ENCODE measurements around the gene WHRN.

The WHRN gene

DNA sequence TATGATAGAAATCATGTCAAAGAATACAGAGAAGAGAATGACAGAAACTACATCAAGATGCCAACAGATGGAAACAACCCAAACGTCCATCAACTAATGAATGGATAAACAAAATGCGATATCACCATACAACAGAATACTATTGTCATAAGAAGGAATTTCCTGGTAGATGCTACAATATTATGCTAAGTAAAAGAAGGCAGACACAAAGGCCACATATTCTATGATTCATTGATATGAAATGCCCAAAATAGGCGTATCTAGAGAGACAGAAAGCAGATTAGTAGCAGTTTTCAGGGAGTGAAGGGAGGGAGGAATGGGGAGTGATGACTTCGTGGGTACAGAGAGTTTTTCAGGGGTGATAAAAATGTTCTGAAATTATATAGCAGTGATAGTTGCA, 59.2 kb downstream of the WHRN start:
- DNase-seq, result peak; percentile 67

DNA sequence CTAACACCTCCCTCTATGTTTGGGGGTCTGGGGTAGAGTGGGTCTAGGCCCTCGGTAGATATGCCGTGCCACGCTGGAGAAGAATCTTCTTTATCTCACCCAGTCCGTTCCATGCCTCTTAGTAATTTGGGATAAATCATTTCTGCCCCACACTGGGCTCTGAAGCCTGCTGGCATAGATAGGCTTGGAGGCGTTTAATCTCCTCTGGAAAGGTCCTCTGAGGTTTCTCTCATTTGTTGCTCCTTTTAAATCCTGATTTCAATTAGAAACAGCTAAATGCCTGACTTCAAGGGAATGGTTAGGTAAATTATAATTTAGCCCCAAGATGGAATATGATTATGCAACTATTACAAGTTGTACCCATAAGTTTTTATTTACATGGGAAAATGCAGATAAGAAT, 59.7 kb downstream of the WHRN start:
- no peak for DNase-seq

DNA sequence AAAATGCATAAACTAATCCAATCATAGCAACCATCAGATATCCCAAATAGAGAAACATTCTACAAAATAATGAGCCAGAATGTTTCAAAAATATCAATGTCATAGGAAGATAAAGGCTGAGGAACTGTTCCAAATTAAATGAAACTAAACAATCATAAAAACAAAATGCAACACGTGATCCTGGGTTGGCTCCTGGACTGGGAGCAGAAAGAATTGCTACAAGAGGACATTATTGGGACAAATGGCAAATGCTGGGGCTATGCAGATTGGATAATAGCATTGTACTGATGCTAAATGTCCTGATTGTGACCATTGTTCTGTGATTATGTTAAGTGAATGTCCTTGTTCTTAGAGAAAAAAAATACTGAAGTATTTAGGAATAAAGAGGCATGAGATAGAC, 63.3 kb downstream of the WHRN start:
- no peak for DNase-seq

DNA sequence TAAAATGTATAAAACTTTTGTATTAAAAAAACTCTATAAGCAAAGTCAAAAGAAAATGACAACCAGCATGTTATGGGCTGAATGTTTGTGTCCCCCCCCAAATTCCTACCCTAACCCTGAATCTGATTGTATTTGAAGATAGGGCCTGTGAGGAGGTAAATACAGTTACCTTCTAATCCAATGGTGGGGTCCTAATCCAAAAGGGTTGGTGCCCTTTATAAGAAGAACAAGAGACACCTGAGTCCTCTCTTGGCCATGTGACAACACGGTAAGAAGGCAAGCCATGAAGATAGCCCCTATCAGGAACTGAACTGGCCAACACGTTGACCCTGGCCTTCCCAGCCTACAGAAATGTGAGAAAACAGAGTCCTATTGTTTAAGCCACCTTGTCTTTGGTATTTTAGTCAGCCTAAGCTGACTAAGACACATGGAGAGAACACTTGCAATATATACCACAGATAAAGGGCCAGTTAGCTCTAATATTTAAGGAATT, 67.8 kb downstream of the WHRN start:
- DNase-seq, result no peak

DNA sequence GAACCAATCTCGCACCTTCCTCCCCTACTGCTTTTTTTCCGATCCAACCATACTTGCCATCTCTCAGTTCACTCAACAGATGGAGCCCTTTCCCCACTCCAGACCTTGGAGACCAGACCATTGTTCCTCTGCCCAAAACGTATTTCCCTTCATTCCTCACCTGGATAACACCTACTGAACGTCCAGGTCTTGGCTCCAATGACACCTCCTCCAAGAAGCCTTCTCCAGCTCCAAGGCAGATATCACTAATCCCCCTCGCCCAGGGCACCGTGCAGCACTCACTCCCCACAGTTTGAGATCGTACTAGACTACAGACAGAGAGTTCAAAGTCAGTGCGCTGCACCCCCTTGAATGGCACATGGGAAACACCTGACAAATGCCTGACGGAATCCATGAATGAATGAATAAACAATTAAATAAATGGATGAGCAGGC, 70.4 kb downstream of the WHRN start:
- DNase-seq, result peak; percentile 7

DNA sequence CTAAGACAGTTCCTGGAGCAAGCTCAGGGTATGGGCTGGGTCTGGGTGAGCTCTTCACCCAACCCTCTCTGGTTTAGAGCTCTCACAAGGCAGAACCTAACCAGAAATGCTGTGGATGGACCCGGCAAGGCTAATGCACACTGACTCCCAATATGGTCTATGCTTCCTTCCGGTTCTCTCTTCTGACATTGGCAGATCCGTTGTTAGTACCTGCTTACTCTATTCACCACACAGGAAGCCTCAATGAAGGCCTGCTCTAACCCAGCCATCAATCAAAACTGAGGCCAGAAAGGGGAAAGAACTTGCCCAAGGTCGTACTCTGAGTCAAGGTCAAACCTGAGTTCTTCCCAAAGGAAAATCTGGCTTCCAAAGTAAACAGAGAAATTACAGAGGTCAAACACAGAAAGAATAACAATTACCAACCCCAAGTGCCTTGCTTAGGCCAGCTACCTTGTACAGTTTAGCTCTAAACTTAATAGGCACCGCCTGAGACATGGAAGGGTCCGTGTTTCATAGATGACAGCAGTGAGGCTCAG, 71.5 kb downstream of the WHRN start:
- DNase-seq, result no peak

DNA sequence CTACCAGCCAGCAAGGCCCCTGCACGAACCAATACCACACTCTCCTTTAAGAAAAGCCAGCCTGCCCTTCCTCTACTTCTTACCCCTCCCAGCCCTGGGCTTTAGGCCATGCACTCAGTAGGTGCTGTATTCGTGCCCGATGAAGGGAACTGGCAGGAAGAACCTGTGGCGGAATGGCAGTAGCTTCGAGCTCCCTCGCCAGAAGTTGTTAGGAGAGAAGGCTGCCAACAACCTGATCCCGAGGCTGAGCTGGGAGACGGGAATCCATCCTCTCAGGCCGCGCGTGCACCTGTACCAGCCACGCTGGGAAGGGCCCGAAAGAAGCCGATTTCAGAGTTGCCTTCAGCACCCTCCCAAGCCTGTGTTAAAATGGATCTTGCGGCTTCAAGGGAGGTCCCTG, 72.2 kb downstream of the WHRN start:
- DNase-seq, result no peak

DNA sequence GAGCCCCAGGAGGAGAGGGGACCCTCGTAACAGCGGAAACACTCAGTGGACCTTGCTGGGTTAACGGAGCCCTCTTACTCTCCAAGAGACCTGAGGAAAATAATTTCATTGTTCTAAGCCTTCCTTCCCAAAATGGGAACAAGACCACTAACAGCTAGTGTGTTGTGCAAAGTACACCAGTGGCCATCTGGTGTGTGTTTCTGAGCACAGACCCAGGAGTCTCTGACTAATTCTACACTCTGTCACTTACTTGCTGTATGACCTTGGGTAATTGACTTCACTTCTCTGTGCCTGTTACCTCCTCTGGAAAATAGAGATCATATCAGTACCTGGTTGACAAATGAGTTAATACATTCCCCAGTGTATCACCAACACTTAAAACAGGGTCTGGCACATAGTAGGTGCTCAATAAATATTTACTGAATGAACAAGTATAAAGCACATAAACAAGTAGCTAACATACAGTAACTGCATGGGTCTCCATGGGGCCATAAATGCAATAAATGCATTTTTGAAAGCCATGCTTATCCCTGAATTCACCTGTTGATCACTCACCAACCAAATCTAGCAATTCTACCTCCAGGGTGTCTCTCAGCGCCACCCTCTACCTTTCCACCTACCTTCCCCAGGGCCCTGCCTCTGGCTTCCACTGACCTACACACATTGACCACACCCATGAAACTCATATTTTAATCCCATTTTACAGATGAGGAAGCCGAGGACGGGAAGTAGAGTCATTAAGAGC, 72.8 kb downstream of the WHRN start:
- DNase-seq, result no peak

DNA sequence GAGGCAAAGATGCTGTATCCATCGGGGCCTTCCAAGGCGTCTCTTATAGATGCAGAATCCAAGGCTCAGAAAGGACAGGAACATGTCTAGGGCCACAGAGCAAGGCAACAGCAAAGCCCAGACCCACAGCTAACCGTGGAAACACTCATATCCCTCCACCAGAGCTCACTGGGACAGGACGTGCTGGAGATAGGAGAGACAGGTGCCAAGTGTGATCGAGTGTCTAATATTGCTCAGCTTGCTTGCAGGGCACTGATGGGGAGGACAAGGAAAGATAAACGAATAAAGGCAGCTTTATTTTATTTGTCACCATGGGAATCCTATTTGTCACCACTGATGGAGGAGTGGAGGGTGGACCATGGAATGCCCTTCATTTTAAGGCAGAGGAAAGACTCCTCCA, 73.5 kb downstream of the WHRN start:
- DNase-seq, result no peak

DNA sequence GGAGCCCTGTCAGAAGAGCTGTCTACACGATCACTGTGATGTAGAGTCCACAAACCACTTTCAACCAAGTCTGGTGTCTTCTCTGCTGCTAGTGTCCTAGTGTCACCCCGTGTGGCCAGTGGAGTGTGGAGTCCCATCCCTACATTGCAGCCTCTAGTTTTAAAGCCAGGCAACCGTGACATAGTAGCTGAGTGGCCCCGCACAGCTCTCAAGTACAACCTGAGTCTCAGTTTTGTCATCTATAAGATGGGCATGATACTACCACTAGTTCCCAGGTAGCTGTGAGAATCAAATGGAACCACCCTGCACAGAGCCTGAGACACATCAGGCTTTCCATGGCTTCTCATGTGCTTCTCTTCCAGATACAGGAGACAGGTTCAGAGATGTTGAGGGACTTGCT, 74.3 kb downstream of the WHRN start:
- no peak for DNase-seq

DNA sequence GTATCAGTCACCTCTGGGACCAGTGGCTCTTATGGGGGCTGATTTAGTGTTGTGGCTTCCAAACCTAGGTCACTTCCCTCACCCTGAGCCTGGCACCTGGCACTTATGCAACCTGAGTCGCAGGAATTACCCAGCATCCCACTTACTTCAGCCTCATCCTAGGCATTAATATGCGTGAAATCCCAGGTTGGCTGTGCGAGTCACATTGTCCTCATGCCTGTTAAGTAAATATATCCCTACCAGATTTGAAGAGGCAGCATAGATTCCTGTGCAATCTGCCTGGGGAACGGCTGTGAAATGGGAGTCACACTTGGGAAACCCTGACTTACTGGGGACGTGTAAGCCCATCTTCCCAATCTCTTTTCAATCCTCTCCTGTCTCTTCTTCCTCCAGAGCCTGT, 74.8 kb downstream of the WHRN start:
- DNase-seq, result no peak

DNA sequence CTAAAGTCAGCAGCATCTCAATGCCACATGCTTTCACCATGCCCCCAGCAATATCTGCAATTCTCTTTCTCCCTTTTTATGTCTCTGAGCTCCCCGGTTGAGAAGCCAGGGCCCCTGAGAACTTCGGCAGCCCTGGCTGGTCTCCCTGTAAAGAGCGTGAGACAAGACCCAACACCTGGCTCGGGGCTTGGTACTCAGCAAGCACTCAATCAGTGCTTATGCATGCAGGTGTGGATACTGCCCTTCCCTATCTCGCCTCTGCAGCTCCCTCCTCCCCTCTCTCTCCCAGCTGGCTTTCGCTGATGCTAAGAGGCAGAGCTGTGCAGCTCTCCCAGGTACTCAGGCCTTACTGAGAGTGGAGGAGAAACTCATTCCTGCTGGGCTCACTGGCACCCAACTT, 75.8 kb downstream of the WHRN start:
- DNase-seq, result no peak

DNA sequence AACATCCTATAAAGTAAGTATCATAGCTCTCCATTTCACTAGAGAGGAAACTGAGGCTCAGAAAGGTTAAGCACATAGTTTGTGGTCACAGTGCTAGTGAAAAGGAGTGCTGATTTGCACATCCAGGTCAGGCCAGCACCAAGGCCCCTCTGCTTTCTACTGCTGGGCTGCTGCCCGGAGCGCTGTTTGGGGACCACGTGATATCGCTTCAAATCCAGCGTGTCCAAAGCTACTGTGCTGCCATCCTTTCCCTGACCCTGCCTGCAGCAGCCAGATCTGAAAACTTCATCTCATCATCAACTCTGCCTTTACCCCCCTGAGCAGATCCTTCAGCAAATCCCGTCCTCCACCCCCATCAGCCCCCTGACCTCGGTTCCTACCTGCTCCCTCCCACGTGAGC, 76.8 kb downstream of the WHRN start:
- DNase-seq, result no peak

DNA sequence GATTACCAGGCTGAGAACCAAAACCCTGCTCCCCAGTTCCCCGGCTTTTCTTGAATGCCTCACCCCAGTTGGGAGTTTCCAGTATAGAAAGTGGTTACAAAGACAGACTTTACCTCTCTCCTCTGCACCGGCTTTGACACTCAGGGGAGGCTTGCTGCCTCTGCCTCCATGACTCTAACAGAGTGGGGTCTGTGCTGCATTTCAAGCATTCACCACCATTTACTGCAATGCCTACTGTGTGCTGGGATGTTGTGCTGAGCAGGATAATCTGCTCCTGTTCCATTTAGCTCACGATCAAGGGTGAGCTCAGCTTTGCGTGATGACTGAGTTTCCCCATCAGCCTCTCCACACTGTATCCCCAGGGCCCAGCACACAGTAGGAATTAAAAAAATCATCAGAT, 77.6 kb downstream of the WHRN start:
- DNase-seq, result no peak

DNA sequence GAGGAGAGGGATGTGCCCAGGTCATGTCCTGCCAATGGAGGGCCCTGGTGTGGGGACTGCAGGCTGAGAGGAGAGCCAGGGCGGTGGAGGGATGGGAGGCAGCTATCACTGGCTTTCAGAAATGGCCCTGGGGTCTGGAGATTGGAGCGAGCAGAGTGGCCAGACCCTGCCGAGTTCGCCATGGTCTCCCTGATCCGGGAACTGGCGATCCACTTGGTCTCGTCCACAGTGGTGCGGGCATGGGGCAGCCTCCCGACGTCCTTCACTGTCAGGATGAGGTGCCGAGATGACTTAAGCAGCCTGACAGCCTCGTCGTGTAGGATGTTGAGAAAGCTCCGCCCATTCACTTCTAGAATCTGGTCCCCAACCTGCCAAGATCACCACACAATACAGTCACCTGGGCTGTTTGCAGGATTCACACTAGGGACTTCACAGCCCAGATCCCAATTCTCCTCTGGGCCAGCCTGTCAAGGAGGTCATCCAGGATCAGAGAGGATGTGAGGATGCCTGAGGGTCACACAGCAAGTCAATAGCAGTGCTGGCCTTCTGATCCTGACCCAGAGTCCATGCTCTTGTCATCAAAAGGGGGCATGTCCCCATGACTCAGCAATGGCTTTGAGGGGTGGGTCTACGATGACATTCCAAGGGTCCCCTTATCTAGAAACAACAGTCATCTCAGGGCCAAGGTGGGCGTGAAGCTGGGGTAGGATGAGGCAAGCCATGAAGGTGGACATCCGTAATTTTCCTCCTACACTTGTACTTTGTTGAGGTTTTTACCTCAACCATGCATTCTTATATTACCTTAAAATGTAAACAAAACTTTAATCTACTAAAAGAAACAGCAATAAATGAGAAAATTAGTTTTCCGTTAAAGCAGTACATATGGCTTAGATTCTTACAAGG, 79.0 kb downstream of the WHRN start:
- DNase-seq, result no peak

DNA sequence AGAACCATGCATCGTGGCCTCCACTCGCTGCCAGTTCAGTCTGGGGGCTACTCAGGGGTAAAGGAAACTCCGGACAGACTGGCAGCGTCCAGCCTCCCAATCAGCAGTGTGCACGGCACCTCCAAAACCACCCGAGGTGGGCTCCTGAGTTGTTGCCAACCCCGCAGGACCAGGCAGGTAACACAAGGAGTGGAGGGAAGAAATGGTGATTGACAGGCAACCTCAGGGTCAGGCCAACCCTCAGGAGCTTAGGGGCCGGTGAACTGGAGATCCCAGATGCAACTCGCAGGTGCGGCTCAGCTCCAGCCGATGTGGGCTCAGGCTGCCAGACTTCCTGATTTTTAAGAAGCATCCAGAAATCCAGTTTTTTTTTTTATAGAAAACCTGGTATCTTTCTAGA, 80.1 kb downstream of the WHRN start:
- no peak for DNase-seq

DNA sequence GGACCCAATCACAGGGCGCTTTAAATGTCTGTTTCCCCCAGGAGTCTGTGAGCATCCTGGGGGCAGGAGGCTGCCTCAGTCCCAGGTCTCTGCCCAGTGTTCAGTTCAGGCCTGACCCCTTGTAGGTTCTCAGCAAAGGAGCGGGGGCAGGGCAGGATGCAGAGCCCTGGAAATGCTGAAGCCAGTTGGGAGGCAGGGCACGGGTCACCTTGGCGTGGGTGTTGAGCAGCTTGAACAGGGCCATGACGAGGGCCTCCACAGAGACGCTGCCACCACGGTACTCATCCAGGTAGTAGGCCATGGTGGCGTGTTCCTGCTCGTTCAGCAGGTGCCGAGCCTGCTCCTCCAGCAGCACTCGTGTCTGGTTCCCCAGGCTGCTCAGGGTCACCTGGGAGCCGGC, 81.1 kb downstream of the WHRN start:
- no peak for DNase-seq

DNA sequence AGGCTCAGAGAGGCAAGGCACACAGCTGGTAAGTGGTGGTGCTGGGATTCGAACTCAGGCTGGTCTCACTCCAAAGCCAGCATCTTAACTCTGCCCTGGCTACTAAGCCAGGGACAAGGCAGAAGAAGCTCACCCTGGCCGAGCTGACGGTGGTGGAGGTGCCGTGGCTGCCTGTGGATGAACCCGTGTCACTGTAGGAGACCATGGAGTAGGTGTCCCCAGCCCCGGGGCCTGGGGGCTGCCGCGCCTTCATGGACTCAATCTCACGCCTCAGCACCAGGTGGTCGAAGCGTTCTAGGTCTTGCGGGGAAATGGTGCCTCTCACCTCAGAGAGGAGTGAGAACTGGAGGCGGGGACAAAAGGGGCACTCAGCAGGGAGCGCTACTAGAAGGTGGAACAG, 82.1 kb downstream of the WHRN start:
- no peak for DNase-seq

DNA sequence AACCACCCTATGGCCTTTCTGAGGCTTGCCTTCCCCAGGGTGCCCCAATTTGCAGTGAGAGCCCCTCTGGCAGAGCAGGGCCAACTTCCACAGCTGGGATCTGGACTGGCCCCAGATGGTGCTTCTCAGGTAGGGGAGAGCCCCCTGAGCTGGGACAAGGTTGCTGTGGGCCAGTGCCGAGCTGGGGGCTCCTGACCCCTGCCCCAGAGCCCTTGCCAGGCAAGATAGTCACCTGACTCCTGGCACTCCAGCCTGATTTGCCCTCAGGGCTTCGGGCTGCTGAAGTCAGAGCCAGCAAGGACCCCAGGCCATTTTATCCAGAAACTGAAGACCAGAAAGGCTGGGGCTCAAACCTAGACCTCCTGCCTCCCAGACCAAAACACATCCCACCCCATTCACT, 84.1 kb downstream of the WHRN start:
- DNase-seq, result no peak

DNA sequence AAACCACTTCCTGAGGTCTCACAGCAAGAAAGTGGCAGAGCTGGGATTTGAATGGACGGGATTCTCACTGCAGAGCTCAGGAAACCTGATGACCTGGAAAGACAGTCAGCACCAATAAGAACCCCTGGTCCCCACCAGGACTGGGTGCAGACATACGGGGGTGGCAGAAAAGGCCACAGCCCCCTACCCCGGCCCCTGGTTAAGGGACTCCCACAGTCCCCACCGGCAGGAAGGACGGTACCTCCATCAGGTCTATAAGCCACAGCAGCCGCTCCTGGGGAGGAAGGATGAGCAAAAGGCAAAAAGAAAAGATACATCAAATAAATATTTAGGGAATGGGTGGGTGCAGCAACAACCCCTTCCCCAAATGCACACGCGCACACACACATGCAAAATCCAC, 85.5 kb downstream of the WHRN start:
- DNase-seq, result no peak

DNA sequence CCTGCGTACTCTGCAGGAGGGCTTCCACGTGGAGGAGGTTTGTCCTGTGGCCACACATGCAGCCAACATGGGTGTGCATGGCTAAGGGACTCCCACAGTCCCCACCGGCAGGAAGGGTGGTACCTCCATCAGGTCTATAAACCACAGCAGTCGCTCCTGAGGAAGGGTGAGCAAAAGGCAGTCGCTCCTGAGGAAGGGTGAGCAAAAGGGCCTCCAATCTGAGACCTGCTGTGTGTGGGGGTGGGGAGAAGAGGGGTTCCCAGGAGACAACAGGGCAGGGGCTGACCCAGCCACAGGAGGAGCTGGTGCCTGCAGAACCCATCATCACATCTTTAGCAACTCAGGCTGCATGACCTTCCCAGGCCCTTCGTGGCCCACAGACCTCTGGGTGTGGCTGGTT, 87.2 kb downstream of the WHRN start:
- no peak for DNase-seq

DNA sequence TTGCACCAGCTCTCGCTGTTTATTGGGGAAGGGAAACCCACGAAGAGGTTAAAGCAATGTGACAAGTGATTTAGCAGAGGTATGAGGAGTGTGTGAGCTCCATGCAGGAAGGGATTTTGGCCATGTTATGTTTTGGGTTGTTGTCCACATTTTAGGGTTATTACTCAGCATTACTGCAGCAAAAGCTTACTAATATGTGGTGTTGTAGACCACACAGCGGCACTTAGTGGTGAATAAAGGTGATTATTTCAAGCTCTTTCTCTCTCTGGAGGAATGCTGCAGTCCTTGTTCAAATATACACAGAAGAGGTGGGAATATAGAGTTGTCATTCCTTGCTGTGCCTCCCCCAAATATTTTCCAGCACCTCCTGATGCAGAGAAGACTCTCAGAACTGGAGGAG, 87.8 kb downstream of the WHRN start:
- DNase-seq, result no peak

DNA sequence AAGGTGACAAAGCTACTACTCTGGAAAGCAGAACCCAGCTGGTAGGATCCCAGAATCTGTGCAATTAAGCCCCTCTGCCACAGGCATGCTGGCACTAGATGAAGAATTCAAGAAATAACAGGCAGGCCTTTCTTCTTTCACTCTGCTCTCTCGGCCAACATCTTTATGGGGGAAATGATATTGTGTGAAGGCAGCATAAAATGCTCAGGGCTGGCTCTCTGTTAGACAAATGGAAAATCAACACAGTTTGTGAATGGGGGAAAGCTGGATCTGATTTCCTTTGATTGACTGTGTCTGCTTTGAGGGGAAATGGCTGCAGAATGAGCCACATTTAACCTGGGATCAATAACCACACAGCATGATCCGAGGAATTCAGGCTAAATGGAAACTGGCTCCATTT, 88.4 kb downstream of the WHRN start:
- no peak for DNase-seq

DNA sequence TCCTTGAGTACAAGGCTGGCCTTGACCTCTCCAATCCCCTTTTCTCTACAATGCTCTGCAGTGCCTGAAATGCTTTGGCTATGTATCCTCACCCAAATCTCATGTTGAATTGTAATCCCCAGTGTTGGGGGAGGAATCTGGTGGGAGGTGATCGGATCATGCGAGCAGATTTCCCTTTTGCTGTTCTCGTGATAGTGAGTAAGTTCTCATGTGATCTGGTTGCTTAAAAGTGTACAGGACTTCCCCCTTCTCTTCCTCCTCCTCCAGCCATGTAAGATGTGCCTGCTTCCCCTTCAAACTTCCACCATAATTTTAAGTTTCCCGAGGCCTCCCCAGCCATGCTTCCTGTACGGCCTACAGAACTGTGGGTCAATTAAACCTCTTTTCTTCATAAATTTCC, 89.0 kb downstream of the WHRN start:
- DNase-seq, result no peak

Data from NCI-H226 (cell line).